Mucosa of descending colon (tissue), 3 donors: Measurements from ENCODE around the gene LRBA. TPM values are rescaled to one million over a fixed set of nuclear protein-coding genes. Genes with fewer than 3 reads are reported as not detected.
"Not testable (repeated sequence)": the region's sequence is repeated elsewhere in the genome, so short reads cannot be mapped to it uniquely, and the experiment has no call there.

Experiments used
- ATAC-seq: fragments of 200-7000 bp; cut with Tn5 transposase; one replicate; pipeline ENCODE4 v1.9.1; 2020; ENCODE audit warnings: mild to moderate bottlenecking, moderate library complexity
- DNase-seq, 3 donors: peaks; one replicate each; pipeline ENCODE4 v3.0.0-alpha.2; 2020
- H3K36me3 ChIP-seq: fragments of 200-600 bp; one replicate; pipeline ENCODE4 v1.8.0; 2021; ENCODE audit warnings: low read depth, mild to moderate bottlenecking
- H3K4me1 ChIP-seq: fragments of 200-600 bp; one replicate; pipeline ENCODE4 v1.8.0; 2021; ENCODE audit warnings: low read depth, mild to moderate bottlenecking
- H3K4me3 ChIP-seq: fragments of 200-600 bp; one replicate; pipeline ENCODE4 v1.8.0; 2021; ENCODE audit warnings: mild to moderate bottlenecking
- H3K9me3 ChIP-seq: fragments of 200-600 bp; one replicate; pipeline ENCODE4 v1.8.0; 2021; ENCODE audit warnings: mild to moderate bottlenecking
- CTCF ChIP-seq: fragments of 200-600 bp; IDR thresholded peaks from one replicate; pipeline ENCODE4 v1.8.0; 2022; ENCODE audit warnings: antibody characterized with exemption, mild to moderate bottlenecking
- intact Hi-C, 2 donors: fragments of 100-400 bp; cut with DNase I in 1 of 2; cut with micrococcal nuclease in 1 of 2; formaldehyde crosslinking; loops; one replicate each; pipeline versions ENCODE4 v1.11.0 to v1.11.1; 2022; cut with DNase I, micrococcal nuclease
- total RNA-seq, 3 donors: library from RNA; stranded (reverse); fragmentation: NEBNext Ultra II Directional in 2 of 3; extraction: Animal tissue kit (Norgen Biotek cat#: 25700) in 2 of 3; gene quantifications; one replicate each; pipeline versions ENCODE4 v1.2.1 to v1.2.4, GENCODE V29; 2021 to 2023
- donor health status: DM: no; HTN: no; CAD: no; lungs with moderate emphysema.
- donor health status: DM: no; HTN: no; CAD: no.
- donor health status: DM: no; HTN: yes; CAD: no.

The LRBA gene
- total RNA-seq, 3 donors from 2014 or later, result 69.8 to 98.4 (median 76.2) TPM

GRCh38 chr4:150541681-150542080 is 473.4 kb downstream of the LRBA start:
- Histone ChIP-seq H3K9me3 (no peaks in the 10 kb centered on the region), H3K4me1 (no peaks in the 10 kb centered on the region), H3K36me3 (no peaks in the 10 kb centered on the region), H3K4me3 (no peak overlapping the region)
- intact Hi-C loops, result no loop called here
- TF ChIP-seq CTCF, result no peak
- ATAC-seq (no peak), DNase-seq (no peak)

- DNase-seq (no peak), ATAC-seq (no peak)
- H3K4me3 ChIP-seq, result no peak overlapping the region
Observed at GRCh38 chr4:150540959-150541360, 474.1 kb downstream of the LRBA start.

GRCh38 chr4:150540536-150540935 is 474.5 kb downstream of the LRBA start:
- H3K9me3 ChIP-seq, result no peaks in the 10 kb centered on the region
- H3K4me3 ChIP-seq, result no peak overlapping the region
- H3K4me1 ChIP-seq, result no peaks in the 10 kb centered on the region
- no peak for TF ChIP-seq CTCF
- no peak for DNase-seq
- intact Hi-C loops, result no loop called here
- no peaks in the 10 kb centered on the region for H3K36me3 ChIP-seq
- ATAC-seq, result no peak

More at GRCh38 chr4:150540959-150541360, 474.1 kb downstream of the LRBA start:
- H3K36me3 ChIP-seq, result no peaks in the 10 kb centered on the region
- H3K4me1 ChIP-seq, result no peaks in the 10 kb centered on the region
- intact Hi-C loops, result no loop called here
- no peaks in the 10 kb centered on the region for H3K9me3 ChIP-seq
- no peak for TF ChIP-seq CTCF

- H3K9me3 ChIP-seq, ATAC-seq, H3K4me3 ChIP-seq, H3K36me3 ChIP-seq, DNase-seq, H3K4me1 ChIP-seq, intact Hi-C loops: not testable (repeated sequence)
Observed at GRCh38 chr4:150537911-150538310, 477.2 kb downstream of the LRBA start.

GRCh38 chr4:150534818-150535217 is 480.3 kb downstream of the LRBA start:
- intact Hi-C loops, result no loop called here
- no peaks in the 10 kb centered on the region for H3K4me1 ChIP-seq
- DNase-seq (no peak), ATAC-seq (no peak)
- H3K9me3 ChIP-seq, result no peaks in the 10 kb centered on the region
- TF ChIP-seq CTCF, result no peak
- no peak overlapping the region for H3K4me3 ChIP-seq
- no peaks in the 10 kb centered on the region for H3K36me3 ChIP-seq

GRCh38 chr4:150533673-150534072 is 481.4 kb downstream of the LRBA start:
- no peaks in the 10 kb centered on the region for H3K9me3 ChIP-seq
- H3K4me1 ChIP-seq, result no peaks in the 10 kb centered on the region
- no peak for DNase-seq
- no peaks in the 10 kb centered on the region for H3K36me3 ChIP-seq
- intact Hi-C loops, result no loop called here
- TF ChIP-seq CTCF, result no peak
- no peak overlapping the region for H3K4me3 ChIP-seq
- ATAC-seq, result no peak
